ENCODE measurements around the gene SEPTIN8.

DNA sequence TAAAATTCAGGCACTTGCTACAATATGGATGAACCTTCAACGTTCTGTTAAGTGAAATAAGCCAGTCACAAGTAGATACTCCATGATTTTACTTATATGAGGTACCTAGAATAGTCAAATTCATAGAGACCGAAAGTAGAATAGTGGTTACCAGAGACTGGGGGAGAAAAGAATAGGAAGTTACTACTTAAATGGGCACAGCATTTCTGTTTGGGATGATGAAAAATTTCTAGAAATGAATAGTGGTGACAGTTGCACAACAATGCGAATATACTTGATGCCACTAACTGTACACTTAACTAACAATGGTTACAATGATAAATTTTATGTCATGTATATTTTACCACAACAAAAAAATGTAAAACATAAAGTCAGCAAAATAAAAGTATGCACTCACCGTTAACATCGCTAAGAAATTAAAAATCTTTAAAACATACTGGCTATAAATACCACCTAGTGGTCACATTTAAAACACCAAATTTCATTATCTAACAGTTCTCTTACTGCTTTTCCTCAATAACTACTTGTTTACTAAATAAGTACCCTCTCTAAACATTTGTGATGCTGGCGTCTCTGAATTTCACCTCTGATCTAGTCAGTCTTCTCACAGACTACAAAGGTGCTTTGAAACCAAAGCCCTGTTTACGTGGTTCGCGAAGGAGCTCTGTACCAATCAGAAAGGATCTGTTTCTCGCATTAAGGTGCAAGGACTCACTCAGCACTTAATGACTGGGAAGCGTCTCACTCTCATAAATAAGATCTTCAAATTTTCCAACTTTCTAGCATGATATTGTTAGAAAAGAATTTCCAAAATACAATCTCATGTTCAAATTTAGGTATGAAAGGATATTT, 62.4 kb downstream of the SEPTIN8 start:
- TF ChIP-seq, protein P1, sequence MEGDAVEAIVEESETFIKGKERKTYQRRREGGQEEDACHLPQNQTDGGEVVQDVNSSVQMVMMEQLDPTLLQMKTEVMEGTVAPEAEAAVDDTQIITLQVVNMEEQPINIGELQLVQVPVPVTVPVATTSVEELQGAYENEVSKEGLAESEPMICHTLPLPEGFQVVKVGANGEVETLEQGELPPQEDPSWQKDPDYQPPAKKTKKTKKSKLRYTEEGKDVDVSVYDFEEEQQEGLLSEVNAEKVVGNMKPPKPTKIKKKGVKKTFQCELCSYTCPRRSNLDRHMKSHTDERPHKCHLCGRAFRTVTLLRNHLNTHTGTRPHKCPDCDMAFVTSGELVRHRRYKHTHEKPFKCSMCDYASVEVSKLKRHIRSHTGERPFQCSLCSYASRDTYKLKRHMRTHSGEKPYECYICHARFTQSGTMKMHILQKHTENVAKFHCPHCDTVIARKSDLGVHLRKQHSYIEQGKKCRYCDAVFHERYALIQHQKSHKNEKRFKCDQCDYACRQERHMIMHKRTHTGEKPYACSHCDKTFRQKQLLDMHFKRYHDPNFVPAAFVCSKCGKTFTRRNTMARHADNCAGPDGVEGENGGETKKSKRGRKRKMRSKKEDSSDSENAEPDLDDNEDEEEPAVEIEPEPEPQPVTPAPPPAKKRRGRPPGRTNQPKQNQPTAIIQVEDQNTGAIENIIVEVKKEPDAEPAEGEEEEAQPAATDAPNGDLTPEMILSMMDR (IDR thresholded peaks at IDR 0.05; ENCODE audit: insufficient read depth, low read length, poor library complexity, severe bottlenecking): peak; percentile 27
- no peak for TF ChIP-seq EZH2phosphoT487 (conservative IDR thresholded peaks at IDR 0.05; ENCODE audit: low read length)
